B cell (primary cell): Measurements from ENCODE around the gene TMEM185B. TPM values are rescaled to one million over a fixed set of nuclear protein-coding genes. Genes with fewer than 3 reads are reported as not detected.
A peak's percentile ranks its signal among the peaks of the same experiment; 100 is the strongest.

Experiments
- ATAC-seq: fragments of 200-7000 bp; cut with Tn5 transposase; one replicate; pipeline ENCODE4 v1.10.0; 2021; ENCODE audit warnings: low read depth, mild to moderate bottlenecking, moderate number of reproducible peaks, moderate library complexity
- CTCF ChIA-PET: fragments of 350-600 bp; sonication (Branson Sonifier 250); formaldehyde crosslinking; loops from one replicate; lab custom pipeline; 2021; ENCODE audit warnings: antibody characterized with exemption, inconsistent platforms; lab: Charles Lee
- POLR2A ChIA-PET: fragments of 350-600 bp; sonication (Branson Sonifier 250); formaldehyde crosslinking; loops from one replicate; lab custom pipeline; 2021; ENCODE audit warnings: antibody characterized with exemption; lab: Charles Lee
- DNase-seq: peaks from one replicate; pipeline ENCODE4 v3.0.0; 2013
- H2AFZ ChIP-seq: 2 replicates; pipeline ENCODE4 v1.6.1; 2012; ENCODE audit warnings: mild to moderate bottlenecking, low read depth, low read length; ENCODE audit not compliant: insufficient read depth, poor library complexity, severe bottlenecking
- H3K27ac ChIP-seq, 2 donors: 1 replicate in 1 of 2; 2 replicates in 1 of 2; pipeline ENCODE4 v1.5.1; 2012 to 2013; ENCODE audit warnings: low read length in 2 of 2, mild to moderate bottlenecking in 2 of 2, moderate library complexity in 1 of 2
- H3K27me3 ChIP-seq, 4 experiments: fragments of 200-600 bp in 1 of 4; sonication (generic) in 1 of 4; replicated peaks in 1 of 4; 1 replicate in 2 of 4; 2 replicates in 2 of 4; pipeline versions ENCODE4 v1.6.1 to v1.7.0; 2013 to 2016; ENCODE audit warnings: low read length in 3 of 4, mild to moderate bottlenecking in 2 of 4, mixed read lengths in 1 of 4, moderate library complexity in 1 of 4; ENCODE audit not compliant: insufficient read depth in 4 of 4, control insufficient read depth in 3 of 4; ENCODE audit errors: control extremely low read depth in 1 of 4
- H3K36me3 ChIP-seq, 2 experiments: replicated peaks in 1 of 2; 1 replicate in 1 of 2; 2 replicates in 1 of 2; pipeline versions ENCODE4 v1.6.1 to v1.7.1; 2013; ENCODE audit warnings: low read length in 1 of 2; ENCODE audit not compliant: insufficient read depth in 2 of 2, control insufficient read depth in 1 of 2; ENCODE audit errors: control extremely low read depth in 1 of 2, extremely low read depth in 1 of 2
- H3K4me1 ChIP-seq, 2 donors: fragments of 200-600 bp in 1 of 2; sonication (generic) in 1 of 2; 1 replicate in 1 of 2; 2 replicates in 1 of 2; pipeline versions ENCODE4 v1.5.1 to v1.6.1; 2013 to 2017; ENCODE audit warnings: low read length in 2 of 2; ENCODE audit not compliant: control insufficient read depth in 2 of 2, insufficient read depth in 2 of 2
- H3K4me2 ChIP-seq: replicated peaks from 2 replicates; pipeline ENCODE3; 2012; ENCODE audit warnings: mild to moderate bottlenecking, low read depth, low read length; ENCODE audit not compliant: poor library complexity, severe bottlenecking
- H3K4me3 ChIP-seq, 5 experiments: fragments of 200-600 bp in 1 of 5; sonication (generic) in 1 of 5; 1 replicate in 3 of 5; 2 replicates in 2 of 5; pipeline versions ENCODE4 v1.5.1 to v1.7.0; 2011 to 2016; ENCODE audit warnings: low read length in 4 of 5, mild to moderate bottlenecking in 4 of 5, low read depth in 2 of 5, control low read depth in 1 of 5, moderate library complexity in 1 of 5; ENCODE audit not compliant: insufficient read depth in 1 of 5; ENCODE audit errors: control extremely low read depth in 1 of 5, extremely low read depth in 1 of 5
- H3K79me2 ChIP-seq: fragments of 200-600 bp; sonication (generic); one replicate; pipeline ENCODE4 v1.6.0; 2016; ENCODE audit warnings: low read length; ENCODE audit not compliant: control insufficient read depth, insufficient read depth
- H3K9ac ChIP-seq: fragments of 200-600 bp; sonication (generic); 2 replicates; pipeline ENCODE4 v1.6.1; 2017; ENCODE audit warnings: mild to moderate bottlenecking, low read length, moderate library complexity
- H3K9me3 ChIP-seq, 3 donors: one replicate each; pipeline versions ENCODE4 v1.6.1 to v1.7.1; 2013; ENCODE audit warnings: low read length in 2 of 3; ENCODE audit not compliant: control insufficient read depth in 2 of 3, insufficient read depth in 1 of 3; ENCODE audit errors: control extremely low read depth in 1 of 3
- H4K20me1 ChIP-seq: 2 replicates; pipeline ENCODE4 v1.6.0; 2012; ENCODE audit warnings: mild to moderate bottlenecking, low read length; ENCODE audit not compliant: insufficient read depth, control insufficient read depth, poor library complexity, severe bottlenecking
- H3K27ac Mint-ChIP-seq: one replicate; pipeline ENCODE4 v1.8.0; 2021; ENCODE audit warnings: mixed read lengths
- H3K27me3 Mint-ChIP-seq: one replicate; pipeline ENCODE4 v1.8.0; 2021; ENCODE audit warnings: mixed read lengths
- H3K4me1 Mint-ChIP-seq: one replicate; pipeline ENCODE4 v1.8.0; 2021; ENCODE audit warnings: mixed read lengths
- H3K4me3 Mint-ChIP-seq: one replicate; pipeline ENCODE4 v1.8.0; 2021; ENCODE audit warnings: mixed read lengths
- H3K9me3 Mint-ChIP-seq: one replicate; pipeline ENCODE4 v1.8.0; 2022; ENCODE audit warnings: mixed read lengths; ENCODE audit not compliant: insufficient read depth
- EZH2 ChIP-seq: IDR thresholded peaks from 2 replicates; pipeline ENCODE4 v1.6.1; 2012; ENCODE audit warnings: borderline replicate concordance, low read depth, mild to moderate bottlenecking, moderate library complexity, low read length; ENCODE audit not compliant: insufficient read depth, poor library complexity, severe bottlenecking
- WGBS: methylation state at CpG from one replicate; pipeline ENCODE4 v1.1.5; 2013; ENCODE audit warnings: missing lambda C conversion rate; ENCODE audit not compliant: insufficient coverage; 5-methylcytosine and 5-hydroxymethylcytosine counted together
- intact Hi-C: fragments of 100-400 bp; cut with micrococcal nuclease; formaldehyde crosslinking; loops from one replicate; pipeline ENCODE4 v1.10.0; 2022
- polyA plus RNA-seq: library from polyadenylated mRNA; depleted of rRNA; stranded (reverse); fragments of >200 nt; gene quantifications from 2 replicates; pipeline ENCODE4 v1.2.3, GENCODE V29; 2012
- total RNA-seq, 2 donors: library from RNA; stranded (reverse); fragments of 120-200 nt in 1 of 2; gene quantifications; 1 replicate in 1 of 2; 2 replicates in 1 of 2; pipeline versions ENCODE4 v1.2.3 to v1.2.4, GENCODE V29; 2013 to 2022
- TF ChIP-seq, protein P1 (sequence below): fragments of 200-600 bp; IDR thresholded peaks from one replicate; pipeline ENCODE4 v1.8.0; 2022; ENCODE audit warnings: antibody characterized with exemption, mild to moderate bottlenecking

The TMEM185B gene
- total and polyA plus RNA-seq, 2 donors (not counting 1 experiment from before 2014, with no cell fraction given) = 29.6 to 36.4 TPM

DNA sequence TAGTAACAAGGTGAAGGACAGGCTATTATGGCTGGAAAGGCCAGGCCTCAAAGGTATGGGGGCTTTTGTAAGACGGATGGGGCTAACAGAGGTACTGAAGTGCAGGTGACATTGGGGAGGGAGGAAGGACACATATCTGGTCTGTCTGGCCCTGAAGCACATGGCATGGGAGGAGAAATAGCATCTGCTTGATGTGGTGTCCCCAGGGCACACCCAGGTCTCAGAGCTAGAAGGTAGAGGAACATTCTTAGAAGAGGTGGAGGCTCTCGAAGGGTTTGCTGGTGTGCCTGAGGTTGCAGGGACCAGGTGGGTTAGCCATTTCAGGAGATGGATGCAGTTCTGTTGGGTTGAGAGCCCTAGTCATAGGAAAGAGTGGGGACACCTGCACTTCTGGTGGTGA lies 39.0 kb upstream of the TMEM185B start:
- ATAC-seq (no peak), DNase-seq (no peak)
- Histone ChIP-seq H3K4me3 (no peak overlapping the region), H3K4me2 (no peak overlapping the region), H3K9me3 (peaks cover 0 to 16% (median 7%) of the 10 kb centered on the region in 3 donors), H3K27ac (no peak overlapping the region), H3K27me3 (no peaks in the 10 kb centered on the region), H4K20me1 (peaks cover 66% of the 10 kb centered on the region), H3K79me2 (peaks cover 82% of the 10 kb centered on the region), H2AFZ (no peak overlapping the region), H3K36me3 (peaks cover 0 to 3% of the 10 kb centered on the region in 2 experiments), H3K9ac (no peak overlapping the region), H3K4me1 (peaks cover 34 to 52% of the 10 kb centered on the region in 2 donors)
- Mint-ChIP-seq H3K27me3 (no peaks in the 10 kb centered on the region), H3K4me1 (peaks cover 33% of the 10 kb centered on the region), H3K27ac (no peak overlapping the region), H3K9me3 (peaks cover 4% of the 10 kb centered on the region), H3K4me3 (no peak overlapping the region)
- CTCF ChIA-PET = interaction anchor here (0.9 to 1.3 kb wide), 2 partner anchors 13 to 30 kb away, joined by 3 read pairs; no protein-coding TSS in a partner anchor
- POLR2A ChIA-PET = no interaction called here
- intact Hi-C loops = no loop called here
- no peak for TF ChIP-seq EZH2
- TF ChIP-seq, protein P1, sequence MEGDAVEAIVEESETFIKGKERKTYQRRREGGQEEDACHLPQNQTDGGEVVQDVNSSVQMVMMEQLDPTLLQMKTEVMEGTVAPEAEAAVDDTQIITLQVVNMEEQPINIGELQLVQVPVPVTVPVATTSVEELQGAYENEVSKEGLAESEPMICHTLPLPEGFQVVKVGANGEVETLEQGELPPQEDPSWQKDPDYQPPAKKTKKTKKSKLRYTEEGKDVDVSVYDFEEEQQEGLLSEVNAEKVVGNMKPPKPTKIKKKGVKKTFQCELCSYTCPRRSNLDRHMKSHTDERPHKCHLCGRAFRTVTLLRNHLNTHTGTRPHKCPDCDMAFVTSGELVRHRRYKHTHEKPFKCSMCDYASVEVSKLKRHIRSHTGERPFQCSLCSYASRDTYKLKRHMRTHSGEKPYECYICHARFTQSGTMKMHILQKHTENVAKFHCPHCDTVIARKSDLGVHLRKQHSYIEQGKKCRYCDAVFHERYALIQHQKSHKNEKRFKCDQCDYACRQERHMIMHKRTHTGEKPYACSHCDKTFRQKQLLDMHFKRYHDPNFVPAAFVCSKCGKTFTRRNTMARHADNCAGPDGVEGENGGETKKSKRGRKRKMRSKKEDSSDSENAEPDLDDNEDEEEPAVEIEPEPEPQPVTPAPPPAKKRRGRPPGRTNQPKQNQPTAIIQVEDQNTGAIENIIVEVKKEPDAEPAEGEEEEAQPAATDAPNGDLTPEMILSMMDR = no peak
- 54% methylated on average over 2 of the region's 2 CpGs for WGBS

DNA sequence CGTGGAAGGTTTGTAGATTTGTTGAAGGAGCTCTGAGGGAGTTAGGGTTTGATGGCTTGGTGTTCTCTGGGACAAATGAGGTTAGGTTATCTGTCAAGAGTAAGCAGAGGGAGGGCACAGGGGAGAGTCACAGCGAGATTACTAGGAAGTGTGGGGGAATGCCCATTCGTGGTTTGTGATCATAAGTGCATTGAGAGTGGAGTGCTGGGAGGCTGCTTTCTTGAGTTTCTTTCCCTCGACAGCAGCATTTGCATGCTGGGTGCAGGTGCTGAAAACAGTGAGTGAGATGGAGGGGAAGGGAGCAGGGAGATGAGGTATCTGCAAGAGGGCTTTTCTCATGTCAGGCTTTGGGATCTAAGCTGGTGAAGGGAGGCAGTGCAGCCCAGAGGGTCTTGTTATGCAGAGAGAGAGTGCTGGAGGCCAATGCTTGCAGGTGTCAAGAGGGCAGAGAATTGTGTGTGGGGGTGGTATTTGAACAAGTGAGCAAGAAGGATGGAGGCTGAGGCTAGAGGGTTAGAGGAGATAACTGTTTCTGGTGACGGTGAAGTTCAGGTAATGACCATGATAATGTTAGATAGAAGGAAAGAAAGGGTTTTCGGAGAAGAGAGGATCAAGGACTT lies 38.3 kb upstream of the TMEM185B start:
- no peak overlapping the region for H3K4me3 ChIP-seq
- intact Hi-C loops = no loop called here
- peaks cover 0 to 3% of the 10 kb centered on the region in 2 experiments for H3K36me3 ChIP-seq
- peaks cover 82% of the 10 kb centered on the region for H3K79me2 ChIP-seq
- H3K9me3 Mint-ChIP-seq = peaks cover 4% of the 10 kb centered on the region
- no peak overlapping the region for H3K27ac Mint-ChIP-seq
- peaks cover 40 to 54% of the 10 kb centered on the region in 2 donors for H3K4me1 ChIP-seq
- DNase-seq (peak; percentile 32), ATAC-seq (peak; percentile 51)
- H3K27me3 Mint-ChIP-seq = no peaks in the 10 kb centered on the region
- peaks cover 63% of the 10 kb centered on the region for H4K20me1 ChIP-seq
- TF ChIP-seq, protein P1 = no peak
- TF ChIP-seq EZH2 = no peak
- no peak overlapping the region for H3K27ac ChIP-seq
- peaks cover 34% of the 10 kb centered on the region for H3K4me1 Mint-ChIP-seq
- no peak overlapping the region for H2AFZ ChIP-seq
- CTCF ChIA-PET = interaction anchor here (0.9 to 1.3 kb wide), 2 partner anchors 12 to 29 kb away, joined by 3 read pairs; no protein-coding TSS in a partner anchor
- 46% methylated on average over 6 of the region's 6 CpGs for WGBS
- no peaks in the 10 kb centered on the region for H3K27me3 ChIP-seq
- POLR2A ChIA-PET = no interaction called here
- peaks cover 0 to 16% (median 7%) of the 10 kb centered on the region in 3 donors for H3K9me3 ChIP-seq
- peak overlapping the region; percentile 2 for H3K4me2 ChIP-seq
- H3K9ac ChIP-seq = no peak overlapping the region
- H3K4me3 Mint-ChIP-seq = no peak overlapping the region
